ENCODE results near the gene SCN4B. TPM values are rescaled to one million over a fixed set of nuclear protein-coding genes. Genes with fewer than 3 reads are reported as not detected.

Gene SCN4B
- polyA plus RNA-seq, 1 experiment: 0.43 TPM

DNA sequence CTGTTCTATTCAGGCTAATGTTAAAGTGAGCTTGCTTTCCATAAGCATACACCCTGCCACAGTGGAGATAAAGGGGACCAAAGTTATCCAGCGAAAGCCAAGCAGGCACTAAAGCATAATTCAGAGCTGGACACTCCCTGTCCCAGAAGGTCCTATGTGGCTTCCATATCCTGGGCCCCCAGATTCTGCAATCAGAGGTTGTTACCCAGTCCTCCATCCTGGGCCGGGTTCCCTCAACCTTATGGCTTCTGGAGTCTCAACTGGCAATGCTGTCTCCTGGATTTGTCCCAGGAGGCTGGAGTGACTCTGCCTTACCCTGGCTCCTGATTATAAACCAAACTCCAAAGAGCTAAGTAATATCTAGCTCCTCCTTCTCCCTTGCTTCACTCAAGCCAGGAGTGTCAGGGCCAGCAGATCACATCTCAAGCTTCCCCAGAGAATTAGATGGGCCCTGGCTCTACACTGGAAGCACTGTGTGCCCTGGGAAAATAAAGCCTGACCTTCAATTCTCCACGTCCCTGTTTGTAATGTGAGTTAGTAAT lies 51.9 kb downstream of the SCN4B start:
- POLR2A ChIA-PET: no interaction called here
- TF ChIP-seq, protein P1, sequence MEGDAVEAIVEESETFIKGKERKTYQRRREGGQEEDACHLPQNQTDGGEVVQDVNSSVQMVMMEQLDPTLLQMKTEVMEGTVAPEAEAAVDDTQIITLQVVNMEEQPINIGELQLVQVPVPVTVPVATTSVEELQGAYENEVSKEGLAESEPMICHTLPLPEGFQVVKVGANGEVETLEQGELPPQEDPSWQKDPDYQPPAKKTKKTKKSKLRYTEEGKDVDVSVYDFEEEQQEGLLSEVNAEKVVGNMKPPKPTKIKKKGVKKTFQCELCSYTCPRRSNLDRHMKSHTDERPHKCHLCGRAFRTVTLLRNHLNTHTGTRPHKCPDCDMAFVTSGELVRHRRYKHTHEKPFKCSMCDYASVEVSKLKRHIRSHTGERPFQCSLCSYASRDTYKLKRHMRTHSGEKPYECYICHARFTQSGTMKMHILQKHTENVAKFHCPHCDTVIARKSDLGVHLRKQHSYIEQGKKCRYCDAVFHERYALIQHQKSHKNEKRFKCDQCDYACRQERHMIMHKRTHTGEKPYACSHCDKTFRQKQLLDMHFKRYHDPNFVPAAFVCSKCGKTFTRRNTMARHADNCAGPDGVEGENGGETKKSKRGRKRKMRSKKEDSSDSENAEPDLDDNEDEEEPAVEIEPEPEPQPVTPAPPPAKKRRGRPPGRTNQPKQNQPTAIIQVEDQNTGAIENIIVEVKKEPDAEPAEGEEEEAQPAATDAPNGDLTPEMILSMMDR (IDR thresholded peaks at IDR 0.05; ENCODE audit: insufficient read depth, low read depth, low read length): no peak
- CTCF ChIA-PET: no interaction called here
- Histone ChIP-seq H3K4me3 (ENCODE audit: low read depth, low read length) (no peak overlapping the region), H3K27me3 (ENCODE audit: control insufficient read depth, insufficient read depth, low read length) (peaks cover 2% of the 10 kb centered on the region; the same call in 1 of the 2 replicates), H3K36me3 (ENCODE audit: control insufficient read depth, insufficient read depth, low read length) (no peaks in the 10 kb centered on the region)
- no peak for DNase-seq (ENCODE audit: low read depth)

DNA sequence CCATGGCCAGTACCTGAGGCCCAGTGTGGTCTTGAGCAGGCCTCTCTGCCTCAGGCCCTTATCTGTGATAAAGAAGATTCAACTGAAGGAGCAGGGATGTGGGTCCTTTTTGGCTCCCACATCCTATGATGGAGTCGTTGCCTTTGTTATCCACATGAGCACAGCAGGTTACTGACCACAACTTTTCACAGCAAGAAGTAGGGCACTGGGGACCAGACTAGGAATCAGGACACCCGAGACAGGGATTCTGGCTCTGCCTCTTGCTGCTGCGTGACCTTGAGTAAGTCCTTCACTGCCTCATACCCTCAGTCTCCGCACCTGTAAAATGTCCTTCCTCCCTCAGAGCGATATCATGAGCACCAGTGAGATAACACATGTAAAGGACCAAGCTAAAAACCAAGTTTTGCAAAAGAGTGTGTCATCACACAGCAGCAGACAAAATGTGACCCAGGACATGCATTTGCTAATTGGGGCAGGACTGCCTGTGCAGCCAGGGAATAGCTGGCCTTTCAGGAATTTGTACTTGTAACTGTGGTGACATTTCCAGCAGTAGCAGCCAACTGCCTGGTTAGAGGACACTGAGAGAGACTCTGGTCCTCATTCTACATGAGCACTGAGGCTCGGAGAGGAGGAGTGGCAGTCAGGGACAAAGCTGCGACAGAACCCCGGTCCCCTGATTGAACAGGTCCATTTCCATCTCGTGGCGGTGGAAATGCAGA lies 52.6 kb downstream of the SCN4B start:
- ChIA-PET POLR2A (no interaction called here), CTCF (no interaction called here)
- no peak for DNase-seq (ENCODE audit: low read depth)
- H3K4me3 ChIP-seq (ENCODE audit: low read depth, low read length): no peak overlapping the region
- no peaks in the 10 kb centered on the region for H3K36me3 ChIP-seq (ENCODE audit: control insufficient read depth, insufficient read depth, low read length)
- TF ChIP-seq, protein P1 (IDR thresholded peaks at IDR 0.05; ENCODE audit: insufficient read depth, low read depth, low read length): no peak
- peaks cover 2% of the 10 kb centered on the region; the same call in 1 of the 2 replicates for H3K27me3 ChIP-seq (ENCODE audit: control insufficient read depth, insufficient read depth, low read length)

DNA sequence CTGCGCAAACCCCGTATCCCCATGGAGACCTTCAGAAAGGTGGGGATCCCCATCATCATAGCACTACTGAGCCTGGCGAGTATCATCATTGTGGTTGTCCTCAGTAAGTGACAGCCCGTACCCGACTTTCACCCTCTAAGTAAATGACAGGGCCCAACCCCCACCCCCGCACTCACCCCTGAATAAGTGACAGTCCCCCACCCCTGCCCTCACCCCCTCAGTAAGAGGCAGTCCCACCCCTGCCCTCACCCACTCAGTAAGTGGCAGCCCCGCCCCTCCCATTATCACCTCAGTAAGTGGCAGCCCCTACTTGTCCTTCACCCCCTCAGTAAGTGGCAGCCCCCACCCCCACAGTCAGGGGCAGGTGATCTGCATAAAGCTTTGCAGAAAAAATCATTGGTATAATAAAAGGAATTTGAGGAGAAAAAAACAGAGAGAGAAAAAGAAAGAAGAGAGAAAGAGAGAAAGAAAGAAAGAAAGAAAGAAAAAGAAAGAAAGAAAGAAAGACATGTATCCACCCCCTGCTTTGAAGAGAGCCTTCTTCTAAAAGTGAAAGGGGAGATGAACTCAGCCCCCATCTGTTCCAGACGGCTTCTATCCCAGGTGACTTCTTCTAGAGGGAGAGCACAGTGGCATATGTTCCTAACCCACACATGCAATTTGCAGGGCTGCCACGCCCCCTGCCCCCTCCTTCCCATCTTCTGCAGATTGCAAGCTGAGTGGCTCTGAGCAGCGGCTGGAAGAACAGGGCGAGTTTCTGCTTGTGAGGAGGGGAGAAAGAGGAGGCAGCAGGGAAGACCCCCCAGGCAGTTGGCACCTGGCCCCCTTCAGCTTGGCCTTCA lies 53.4 kb downstream of the SCN4B start:
- ChIA-PET POLR2A (no interaction called here), CTCF (no interaction called here)
- no peak overlapping the region for H3K4me3 ChIP-seq (ENCODE audit: low read depth, low read length)

DNA sequence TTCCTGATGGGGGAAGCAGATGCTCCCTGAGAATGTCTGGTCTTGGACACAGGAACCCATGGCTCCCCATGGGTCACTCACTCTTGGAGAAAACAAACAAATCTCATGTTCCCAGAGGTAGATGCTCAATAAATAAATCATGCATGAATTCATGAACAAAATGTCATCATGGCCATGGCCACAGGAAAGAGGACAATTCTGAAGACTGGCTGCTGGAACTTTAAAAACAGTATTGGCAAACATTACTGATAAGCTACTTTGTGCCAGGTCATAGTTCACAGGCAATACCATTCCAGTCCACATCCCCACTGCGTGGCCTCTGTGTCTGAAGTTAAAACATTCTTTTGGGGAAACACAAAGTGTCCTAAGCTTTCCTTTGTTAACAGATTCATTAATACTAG lies 56.7 kb downstream of the SCN4B start:
- DNase-seq (ENCODE audit: low read depth): no peak
- CTCF ChIA-PET: no interaction called here
- TF ChIP-seq, protein P1 (IDR thresholded peaks at IDR 0.05; ENCODE audit: insufficient read depth, low read depth, low read length): no peak
- peaks cover 2% of the 10 kb centered on the region; the same call in 1 of the 2 replicates for H3K27me3 ChIP-seq (ENCODE audit: control insufficient read depth, insufficient read depth, low read length)
- no peaks in the 10 kb centered on the region for H3K36me3 ChIP-seq (ENCODE audit: control insufficient read depth, insufficient read depth, low read length)
- no peak overlapping the region for H3K4me3 ChIP-seq (ENCODE audit: low read depth, low read length)
- POLR2A ChIA-PET: no interaction called here

More for the DNA sequence above, 53.4 kb downstream of the SCN4B start:
- Histone ChIP-seq H3K27me3 (ENCODE audit: control insufficient read depth, insufficient read depth, low read length) (peaks cover 2% of the 10 kb centered on the region; the same call in 1 of the 2 replicates), H3K36me3 (ENCODE audit: control insufficient read depth, insufficient read depth, low read length) (no peaks in the 10 kb centered on the region)
- DNase-seq (ENCODE audit: low read depth): no peak
- TF ChIP-seq, protein P1 (IDR thresholded peaks at IDR 0.05; ENCODE audit: insufficient read depth, low read depth, low read length): no peak

DNA sequence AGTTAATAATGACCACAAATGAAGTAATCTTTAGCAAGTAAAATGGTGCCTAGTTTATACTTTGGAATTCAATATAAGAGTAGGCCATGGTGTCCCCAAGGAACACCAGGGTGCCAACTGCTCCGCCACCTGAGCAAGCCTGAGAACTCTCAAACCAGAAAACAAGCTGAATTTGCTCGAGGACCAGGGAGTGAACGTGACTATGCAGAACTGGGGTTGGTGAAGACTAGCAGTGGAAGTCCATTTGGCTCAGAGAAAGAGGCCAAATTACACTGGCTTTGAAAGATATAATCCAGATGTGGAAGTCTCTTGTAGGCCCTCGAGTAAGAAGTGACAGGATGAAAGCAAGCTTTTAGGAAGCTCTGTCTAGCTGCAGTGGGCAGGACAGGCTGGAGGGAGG lies 57.1 kb downstream of the SCN4B start:
- DNase-seq (ENCODE audit: low read depth): no peak
- Histone ChIP-seq H3K27me3 (ENCODE audit: control insufficient read depth, insufficient read depth, low read length) (peaks cover under 1% of the 10 kb centered on the region; the same call in 1 of the 2 replicates), H3K4me3 (ENCODE audit: low read depth, low read length) (no peak overlapping the region), H3K36me3 (ENCODE audit: control insufficient read depth, insufficient read depth, low read length) (no peaks in the 10 kb centered on the region)
- ChIA-PET CTCF (no interaction called here), POLR2A (no interaction called here)
- TF ChIP-seq, protein P1 (IDR thresholded peaks at IDR 0.05; ENCODE audit: insufficient read depth, low read depth, low read length): no peak
